ENCODE measurements around the gene CTTN.
A peak's percentile ranks its signal among the peaks of the same experiment; 100 is the strongest.

Gene CTTN

GRCh38 chr11:70410276-70411205 lies 12.2 kb downstream of the CTTN start:
- no peak for DNase-seq (ENCODE audit: low spot score)

GRCh38 chr11:70411713-70412452 lies 13.6 kb downstream of the CTTN start:
- DNase-seq (ENCODE audit: low spot score): no peak

- no peak for DNase-seq (ENCODE audit: low spot score)
Observed at GRCh38 chr11:70413151-70413550, 14.8 kb downstream of the CTTN start.

- DNase-seq (ENCODE audit: low spot score): no peak
Observed at GRCh38 chr11:70414341-70415100, 16.2 kb downstream of the CTTN start.

- DNase-seq (ENCODE audit: low spot score): no peak
Observed at GRCh38 chr11:70415191-70415590, 16.9 kb downstream of the CTTN start.

GRCh38 chr11:70415642-70416395 lies 17.5 kb downstream of the CTTN start:
- no peak for DNase-seq (ENCODE audit: low spot score)

- DNase-seq (ENCODE audit: low spot score): no peak
Observed at GRCh38 chr11:70416881-70417280, 18.6 kb downstream of the CTTN start.

GRCh38 chr11:70418130-70418529 lies 19.8 kb downstream of the CTTN start:
- no peak for DNase-seq (ENCODE audit: low spot score)

- no peak for DNase-seq (ENCODE audit: low spot score)
Observed at GRCh38 chr11:70419307-70420007, 21.1 kb downstream of the CTTN start.

GRCh38 chr11:70420008-70420464 lies 21.7 kb downstream of the CTTN start:
- no peak for DNase-seq (ENCODE audit: low spot score)

GRCh38 chr11:70420496-70420895 lies 22.2 kb downstream of the CTTN start:
- no peak for DNase-seq (ENCODE audit: low spot score)

- DNase-seq (ENCODE audit: low spot score): no peak
Observed at GRCh38 chr11:70421123-70421522, 22.8 kb downstream of the CTTN start.

GRCh38 chr11:70422692-70423522 lies 24.6 kb downstream of the CTTN start:
- DNase-seq (ENCODE audit: low spot score): no peak

GRCh38 chr11:70423523-70424505 lies 25.5 kb downstream of the CTTN start:
- DNase-seq (ENCODE audit: low spot score): peak; percentile 23

GRCh38 chr11:70424765-70425344 lies 26.5 kb downstream of the CTTN start:
- no peak for DNase-seq (ENCODE audit: low spot score)

- DNase-seq (ENCODE audit: low spot score): no peak
Observed at GRCh38 chr11:70427436-70427835, 29.1 kb downstream of the CTTN start.

GRCh38 chr11:70428701-70429427 lies 30.5 kb downstream of the CTTN start:
- no peak for DNase-seq (ENCODE audit: low spot score)

GRCh38 chr11:70429428-70429705 lies 31.0 kb downstream of the CTTN start:
- no peak for DNase-seq (ENCODE audit: low spot score)

Data from CD4-positive, alpha-beta T cell treated with Interleukin-2 at 100 ng/mL for 4 hours (primary cell).